ENCODE data around the gene SEMA5A. TPM values are rescaled to one million over a fixed set of nuclear protein-coding genes. Genes with fewer than 3 reads are reported as not detected.

The SEMA5A gene
- total and polyA plus RNA-seq, 2 of the 13 experiments (the other 11 are each of a cell fraction or from before 2014, with no cell fraction given), result 0.01 TPM; not detected in 1

GRCh38 chr5:9197881-9198260 lies 348.0 kb downstream of the SEMA5A start:
- Histone ChIP-seq H3K4me1 (ENCODE audit: insufficient read depth, low read length) (no peaks in the 10 kb centered on the region), H3K79me2 (ENCODE audit: insufficient read depth, low read length) (no peaks in the 10 kb centered on the region), H3K27ac (ENCODE audit: extremely low read length, insufficient read depth, low read length) (no peak overlapping the region), H4K20me1 (ENCODE audit: insufficient read depth, low read length) (no peaks in the 10 kb centered on the region), H3K4me3 (replicated peaks in 1 of 3; ENCODE audit: insufficient read depth in 1 of 3, low read depth in 2 of 3, low read length in 3 of 3) (no peak overlapping the region), H3K9ac (ENCODE audit: insufficient read depth, low read depth, low read length) (no peak overlapping the region), H3K9me3 (ENCODE audit: low read length) (no peaks in the 10 kb centered on the region), H3K27me3 (ENCODE audit: control insufficient read depth in 1 of 2, insufficient read depth in 2 of 2, low read length in 2 of 2) (no peaks in the 10 kb centered on the region), H3K4me2 (ENCODE audit: low read depth, low read length) (no peak overlapping the region), H2AFZ (ENCODE audit: low read length) (no peak overlapping the region), H3K36me3 (replicated peaks in 1 of 2; ENCODE audit: control insufficient read depth in 1 of 2, insufficient read depth in 2 of 2, low read length in 2 of 2) (no peaks in the 10 kb centered on the region)
- no peak for DNase-seq (ENCODE audit: low spot score)
- intact Hi-C loops (cut with micrococcal nuclease; ENCODE audit: unreplicated experiment), result no loop called here
- in situ Hi-C loops (cut with HindIII; ENCODE audit: extremely low pct_ligation_motif_present, low pct_unique_long_range_greater_than_20kb), result no loop called here
- no TSS peak for BruUV-seq (replicated peaks)
- no peak for ATAC-seq
- CTCF ChIA-PET (ENCODE audit: low intra/inter-chr PET ratio, low total read pairs), result no interaction called here
- WGBS (ENCODE audit: low lambda C conversion rate), result 0% methylated on average over 1 of the region's 1 CpG
- TF ChIP-seq ETS1 (CRISPR knock-in tag; IDR thresholded peaks at IDR 0.05) (no peak), LBX2 (CRISPR knock-in tag; IDR thresholded peaks at IDR 0.05; ENCODE audit: borderline replicate concordance) (no peak), ELF3 (CRISPR knock-in tag; IDR thresholded peaks at IDR 0.05) (no peak), NR3C1 (CRISPR knock-in tag; IDR thresholded peaks at IDR 0.05) (no peak), ZNF619 (CRISPR knock-in tag; IDR thresholded peaks at IDR 0.05) (no peak), GPN1 (CRISPR knock-in tag; IDR thresholded peaks at IDR 0.05; ENCODE audit: borderline replicate concordance) (no peak), ZBTB20 (CRISPR knock-in tag; IDR thresholded peaks at IDR 0.05; ENCODE audit: borderline replicate concordance, low read depth) (no peak), MED13 (CRISPR knock-in tag; IDR thresholded peaks at IDR 0.05) (no peak), MTF2 (CRISPR knock-in tag; IDR thresholded peaks at IDR 0.05; ENCODE audit: borderline replicate concordance) (no peak), ZSCAN20 (CRISPR knock-in tag; IDR thresholded peaks at IDR 0.05; ENCODE audit: borderline replicate concordance) (no peak), SMC3 (IDR thresholded peaks at IDR 0.05; ENCODE audit: low read length) (no peak), STAG1 (CRISPR knock-in tag; IDR thresholded peaks at IDR 0.05) (no peak), PHF8 (CRISPR knock-in tag; IDR thresholded peaks at IDR 0.05) (no peak), JARID2 (CRISPR knock-in tag; IDR thresholded peaks at IDR 0.05; ENCODE audit: insufficient replicate concordance) (no peak), ZNF678 (CRISPR knock-in tag; IDR thresholded peaks at IDR 0.05) (no peak), MAF1 (CRISPR knock-in tag; IDR thresholded peaks at IDR 0.05; ENCODE audit: borderline replicate concordance) (no peak), ZMYM4 (CRISPR knock-in tag; IDR thresholded peaks at IDR 0.05) (no peak), ZNF780A (CRISPR knock-in tag; IDR thresholded peaks at IDR 0.05) (no peak)
- POLR2A ChIA-PET, result no interaction called here
- FAIRE-seq, result no peak
